Frontal cortex (tissue), 4 donors: ENCODE measurements around the gene C2orf76. TPM values are rescaled to one million over a fixed set of nuclear protein-coding genes. Genes with fewer than 3 reads are reported as not detected.
"Not testable (repeated sequence)": the region's sequence is repeated elsewhere in the genome, so short reads cannot be mapped to it uniquely, and the experiment has no call there.

Source experiments
- DNase-seq, 2 donors: peaks; one replicate each; pipeline ENCODE4 v3.0.0; 2012; ENCODE audit warnings: low spot score in 2 of 2
- FAIRE-seq: peaks from 2 replicates; lab custom pipeline; 2012; peaks lifted over from hg19 to GRCh38; lab: Jason Lieb, UNC
- total RNA-seq: library from RNA; depleted of rRNA; stranded (reverse); fragments of >200 nt; gene quantifications from one replicate; pipeline ENCODE4 v1.2.3, GENCODE V29; 2014
- donor health status: control.
- donor health status: control.
- donor health status: control.

Gene C2orf76
- total RNA-seq, 1 donor from 2014 or later: 11.0 TPM

GRCh38 chr2:119378566-119378965 is 11.9 kb upstream of the C2orf76 start:
- FAIRE-seq: no peak
- no peak for DNase-seq

GRCh38 chr2:119377993-119378345 is 11.3 kb upstream of the C2orf76 start:
- no peak for FAIRE-seq
- no peak for DNase-seq

GRCh38 chr2:119377294-119377992 is 10.8 kb upstream of the C2orf76 start:
- DNase-seq (no peak), FAIRE-seq (no peak)

- FAIRE-seq: no peak
- DNase-seq: no peak
Measured at GRCh38 chr2:119376810-119377209, 10.2 kb upstream of the C2orf76 start.

- not testable (repeated sequence) for DNase-seq, FAIRE-seq
Measured at GRCh38 chr2:119376406-119376805, 9.8 kb upstream of the C2orf76 start.

- not testable (repeated sequence) for FAIRE-seq
Measured at GRCh38 chr2:119373907-119374745, 7.5 kb upstream of the C2orf76 start.

GRCh38 chr2:119372778-119373568 is 6.3 kb upstream of the C2orf76 start:
- no peak for DNase-seq
- no peak for FAIRE-seq

More at GRCh38 chr2:119373907-119374745, 7.5 kb upstream of the C2orf76 start:
- not testable (repeated sequence) for DNase-seq

GRCh38 chr2:119371111-119371510 is 4.5 kb upstream of the C2orf76 start:
- FAIRE-seq (no peak), DNase-seq (peak; percentile 41 to 48)

GRCh38 chr2:119369845-119370244 is 3.2 kb upstream of the C2orf76 start:
- no peak for FAIRE-seq
- DNase-seq: no peak

GRCh38 chr2:119367472-119368099 is 952 bp upstream of the C2orf76 start:
- no peak for FAIRE-seq
- peak; percentile 49 to 64 for DNase-seq

GRCh38 chr2:119366161-119366648 is 429 bp downstream of the C2orf76 start:
- DNase-seq: peak in 1 of 2 donors; percentile 36
- FAIRE-seq: no peak

GRCh38 chr2:119365436-119365835 is 1.2 kb downstream of the C2orf76 start:
- FAIRE-seq (no peak), DNase-seq (no peak)

- DNase-seq: no peak
- FAIRE-seq: no peak
Measured at GRCh38 chr2:119364798-119365197, 1.8 kb downstream of the C2orf76 start.

GRCh38 chr2:119360423-119360966 is 6.1 kb downstream of the C2orf76 start:
- no peak for FAIRE-seq
- DNase-seq: no peak

GRCh38 chr2:119359774-119360173 is 6.9 kb downstream of the C2orf76 start:
- no peak for FAIRE-seq

GRCh38 chr2:119354860-119355259 is 11.8 kb downstream of the C2orf76 start:
- DNase-seq: no peak
- FAIRE-seq: no peak

More at GRCh38 chr2:119359774-119360173, 6.9 kb downstream of the C2orf76 start:
- DNase-seq: no peak

- FAIRE-seq (no peak), DNase-seq (no peak)
Measured at GRCh38 chr2:119352357-119352756, 14.3 kb downstream of the C2orf76 start.

GRCh38 chr2:119350311-119350998 is 16.2 kb downstream of the C2orf76 start:
- no peak for DNase-seq

GRCh38 chr2:119349289-119349688 is 17.3 kb downstream of the C2orf76 start:
- FAIRE-seq (no peak), DNase-seq (no peak)

More at GRCh38 chr2:119350311-119350998, 16.2 kb downstream of the C2orf76 start:
- FAIRE-seq: no peak
